Measurements from ENCODE around the gene VRK2. TPM values are rescaled to one million over a fixed set of nuclear protein-coding genes. Genes with fewer than 3 reads are reported as not detected.

The VRK2 gene
- 10 to 100 TPM; 20.5 to 27.2 TPM for total RNA-seq

DNA sequence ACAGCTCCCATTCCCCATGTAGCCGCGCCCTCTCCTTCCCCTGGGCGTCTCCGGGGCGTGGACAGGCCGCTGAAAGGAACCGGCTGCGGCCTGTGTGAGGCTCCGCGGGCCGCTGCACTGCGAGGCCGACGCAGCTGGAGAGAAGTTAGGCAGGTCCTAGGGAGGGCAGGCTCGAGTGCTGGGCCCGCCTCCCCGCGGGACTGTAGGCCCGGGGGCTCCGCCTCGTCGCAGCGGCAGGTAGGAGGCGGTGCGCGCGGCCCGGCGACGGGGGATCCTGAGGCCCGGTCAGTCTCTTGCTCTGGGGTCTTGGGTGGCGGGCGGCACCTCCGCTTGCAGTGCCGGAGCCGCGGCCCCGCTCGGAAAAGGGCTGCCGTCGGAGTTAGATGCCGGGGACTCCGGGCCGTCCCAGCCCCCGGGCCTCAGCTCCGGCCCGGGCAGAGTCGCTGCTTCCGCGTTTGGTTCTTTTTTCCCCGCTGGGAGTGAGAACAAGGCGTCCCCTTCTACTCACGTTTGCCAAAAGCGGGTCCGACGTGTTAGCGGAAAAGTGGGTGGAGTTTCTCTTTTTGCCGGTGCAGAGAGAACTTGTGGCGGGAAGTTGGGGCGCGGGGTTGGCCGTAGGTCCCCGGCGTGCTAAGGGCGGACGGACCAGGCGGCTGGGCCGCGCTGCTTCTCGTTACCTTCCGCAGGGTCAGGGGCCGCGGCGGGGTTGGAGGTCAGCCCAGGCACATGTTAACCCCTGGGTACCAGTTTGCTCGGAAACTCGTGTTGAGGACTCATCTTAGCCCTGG lies at the start of gene VRK2:
VRK2 (plus strand) TSS at position 222 of the 788 bp plus-strand sequence. CDS start 2,026 bp downstream, outside the sequence.
- Histone ChIP-seq H3K27me3 (no peaks in the 10 kb centered on the region), H3K27ac (peak within 1 kb of the TSS; percentile 98), H3K9me3 (no peaks in the 10 kb centered on the region), H3K36me3 (no peaks in the 10 kb centered on the region), H3K9ac (ENCODE audit: low read depth in 2 of 2, low read length in 2 of 2) (peak within 1 kb of the TSS; percentile 67 to 80), H3K4me3 (peak within 1 kb of the TSS; percentile 73), H3K4me1 (peaks cover 4% of the 10 kb centered on the region)
- no peak for TF ChIP-seq CTCF (IDR thresholded peaks at IDR 0.05)
- peak; percentile 93 for DNase-seq
- intact Hi-C loops (cut with DNase I) = loop anchor here (10.0 kb wide), 1 partner anchor 198 kb away; the partner anchor contains the start of gene FANCL

- H3K9ac ChIP-seq (ENCODE audit: low read depth in 2 of 2, low read length in 2 of 2) = no peak overlapping the region
- intact Hi-C loops (cut with DNase I) = no loop called here
Observed at GRCh38 chr2:58006256-58006951, 40.2 kb upstream of the VRK2 start.

GRCh38 chr2:58006952-58007284 lies 39.7 kb upstream of the VRK2 start:
- H3K9ac ChIP-seq (ENCODE audit: low read depth in 2 of 2, low read length in 2 of 2) = no peak overlapping the region
- no peak for TF ChIP-seq CTCF (IDR thresholded peaks at IDR 0.05)

More at GRCh38 chr2:58006256-58006951, 40.2 kb upstream of the VRK2 start:
- no peaks in the 10 kb centered on the region for H3K4me1 ChIP-seq
- TF ChIP-seq CTCF (IDR thresholded peaks at IDR 0.05) = no peak
- DNase-seq = no peak
- H3K9me3 ChIP-seq = no peaks in the 10 kb centered on the region
- H3K27ac ChIP-seq = no peak overlapping the region
- no peak overlapping the region for H3K4me3 ChIP-seq
- no peaks in the 10 kb centered on the region for H3K36me3 ChIP-seq
- H3K27me3 ChIP-seq = no peaks in the 10 kb centered on the region

DNA sequence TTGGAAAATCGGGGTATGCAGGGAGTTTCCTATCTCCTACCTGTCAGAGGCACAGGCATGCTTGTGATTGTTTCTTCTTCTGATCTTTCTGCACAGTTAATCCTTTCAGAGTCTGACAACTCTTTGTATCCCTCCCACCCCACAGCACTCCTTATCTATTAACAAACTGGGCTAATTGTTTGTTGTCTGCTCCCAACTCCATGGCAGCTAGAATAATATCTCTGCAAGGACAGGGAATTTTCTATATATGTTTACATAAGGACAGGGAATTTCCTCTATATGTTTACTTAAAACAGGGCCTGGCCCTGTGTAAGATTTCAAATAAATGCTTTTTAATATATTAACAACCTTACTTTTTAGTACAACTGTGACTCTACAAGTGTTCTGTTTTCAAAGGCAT lies 36.0 kb upstream of the VRK2 start:
- intact Hi-C loops (cut with DNase I) = no loop called here
- no peak for DNase-seq
- Histone ChIP-seq H3K9ac (ENCODE audit: low read depth in 2 of 2, low read length in 2 of 2) (no peak overlapping the region), H3K4me1 (no peaks in the 10 kb centered on the region), H3K36me3 (no peaks in the 10 kb centered on the region), H3K27ac (no peak overlapping the region), H3K4me3 (no peak overlapping the region), H3K9me3 (no peaks in the 10 kb centered on the region), H3K27me3 (no peaks in the 10 kb centered on the region)
- no peak for TF ChIP-seq CTCF (IDR thresholded peaks at IDR 0.05)

More at GRCh38 chr2:58006952-58007284, 39.7 kb upstream of the VRK2 start:
- no peaks in the 10 kb centered on the region for H3K9me3 ChIP-seq
- no peaks in the 10 kb centered on the region for H3K36me3 ChIP-seq
- no peak overlapping the region for H3K27ac ChIP-seq
- H3K4me1 ChIP-seq = no peaks in the 10 kb centered on the region
- no peaks in the 10 kb centered on the region for H3K27me3 ChIP-seq
- intact Hi-C loops (cut with DNase I) = no loop called here
- no peak overlapping the region for H3K4me3 ChIP-seq
- DNase-seq = no peak

DNA sequence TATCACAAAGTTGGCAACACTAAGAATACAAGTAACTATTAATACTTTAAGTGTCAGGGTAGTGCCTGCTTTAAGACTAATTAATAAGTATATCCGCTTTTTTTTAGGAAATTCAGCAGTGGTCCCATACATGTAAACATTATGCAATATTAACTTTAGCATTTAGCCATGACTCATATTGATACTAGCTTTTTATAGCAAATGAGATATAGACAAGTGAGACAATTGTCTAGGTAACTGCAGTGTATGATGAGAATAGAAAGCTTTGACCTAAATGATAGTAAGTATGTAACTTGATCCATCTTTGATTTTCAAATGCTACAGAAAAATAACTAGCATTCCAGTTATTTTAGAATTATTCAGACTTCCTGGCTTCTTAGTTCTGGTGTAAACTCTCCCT lies 27.4 kb upstream of the VRK2 start:
- TF ChIP-seq CTCF (IDR thresholded peaks at IDR 0.05) = no peak
- intact Hi-C loops (cut with DNase I) = no loop called here
- H3K27me3 ChIP-seq = no peaks in the 10 kb centered on the region
- no peak overlapping the region for H3K4me3 ChIP-seq
- H3K9me3 ChIP-seq = no peaks in the 10 kb centered on the region
- no peak overlapping the region for H3K27ac ChIP-seq
- H3K36me3 ChIP-seq = no peaks in the 10 kb centered on the region
- H3K9ac ChIP-seq (ENCODE audit: low read depth in 2 of 2, low read length in 2 of 2) = no peak overlapping the region
- no peak for DNase-seq
- H3K4me1 ChIP-seq = no peaks in the 10 kb centered on the region

Measured in colonic mucosa (tissue), 4 donors.